B cell (primary cell): ENCODE measurements around the gene MED26. TPM values are rescaled to one million over a fixed set of nuclear protein-coding genes. Genes with fewer than 3 reads are reported as not detected.

Experiments
- ATAC-seq: fragments of 200-7000 bp; cut with Tn5 transposase; one replicate; pipeline ENCODE4 v1.10.0; 2021; ENCODE audit warnings: low read depth, mild to moderate bottlenecking, moderate number of reproducible peaks, moderate library complexity
- CTCF ChIA-PET: fragments of 350-600 bp; sonication (Branson Sonifier 250); formaldehyde crosslinking; loops from one replicate; lab custom pipeline; 2021; ENCODE audit warnings: antibody characterized with exemption, inconsistent platforms; lab: Charles Lee
- POLR2A ChIA-PET: fragments of 350-600 bp; sonication (Branson Sonifier 250); formaldehyde crosslinking; loops from one replicate; lab custom pipeline; 2021; ENCODE audit warnings: antibody characterized with exemption; lab: Charles Lee
- DNase-seq: peaks from one replicate; pipeline ENCODE4 v3.0.0; 2013
- H2AFZ ChIP-seq: 2 replicates; pipeline ENCODE4 v1.6.1; 2012; ENCODE audit warnings: mild to moderate bottlenecking, low read depth, low read length; ENCODE audit not compliant: insufficient read depth, poor library complexity, severe bottlenecking
- H3K27ac ChIP-seq, 2 donors: 1 replicate in 1 of 2; 2 replicates in 1 of 2; pipeline ENCODE4 v1.5.1; 2012 to 2013; ENCODE audit warnings: low read length in 2 of 2, mild to moderate bottlenecking in 2 of 2, moderate library complexity in 1 of 2
- H3K27me3 ChIP-seq, 4 experiments: fragments of 200-600 bp in 1 of 4; sonication (generic) in 1 of 4; replicated peaks in 1 of 4; 1 replicate in 2 of 4; 2 replicates in 2 of 4; pipeline versions ENCODE4 v1.6.1 to v1.7.0; 2013 to 2016; ENCODE audit warnings: low read length in 3 of 4, mild to moderate bottlenecking in 2 of 4, mixed read lengths in 1 of 4, moderate library complexity in 1 of 4; ENCODE audit not compliant: insufficient read depth in 4 of 4, control insufficient read depth in 3 of 4; ENCODE audit errors: control extremely low read depth in 1 of 4
- H3K36me3 ChIP-seq, 2 experiments: replicated peaks in 1 of 2; 1 replicate in 1 of 2; 2 replicates in 1 of 2; pipeline versions ENCODE4 v1.6.1 to v1.7.1; 2013; ENCODE audit warnings: low read length in 1 of 2; ENCODE audit not compliant: insufficient read depth in 2 of 2, control insufficient read depth in 1 of 2; ENCODE audit errors: control extremely low read depth in 1 of 2, extremely low read depth in 1 of 2
- H3K4me1 ChIP-seq, 2 donors: fragments of 200-600 bp in 1 of 2; sonication (generic) in 1 of 2; 1 replicate in 1 of 2; 2 replicates in 1 of 2; pipeline versions ENCODE4 v1.5.1 to v1.6.1; 2013 to 2017; ENCODE audit warnings: low read length in 2 of 2; ENCODE audit not compliant: control insufficient read depth in 2 of 2, insufficient read depth in 2 of 2
- H3K4me2 ChIP-seq: replicated peaks from 2 replicates; pipeline ENCODE3; 2012; ENCODE audit warnings: mild to moderate bottlenecking, low read depth, low read length; ENCODE audit not compliant: poor library complexity, severe bottlenecking
- H3K4me3 ChIP-seq, 5 experiments: fragments of 200-600 bp in 1 of 5; sonication (generic) in 1 of 5; 1 replicate in 3 of 5; 2 replicates in 2 of 5; pipeline versions ENCODE4 v1.5.1 to v1.7.0; 2011 to 2016; ENCODE audit warnings: low read length in 4 of 5, mild to moderate bottlenecking in 4 of 5, low read depth in 2 of 5, control low read depth in 1 of 5, moderate library complexity in 1 of 5; ENCODE audit not compliant: insufficient read depth in 1 of 5; ENCODE audit errors: control extremely low read depth in 1 of 5, extremely low read depth in 1 of 5
- H3K79me2 ChIP-seq: fragments of 200-600 bp; sonication (generic); one replicate; pipeline ENCODE4 v1.6.0; 2016; ENCODE audit warnings: low read length; ENCODE audit not compliant: control insufficient read depth, insufficient read depth
- H3K9ac ChIP-seq: fragments of 200-600 bp; sonication (generic); 2 replicates; pipeline ENCODE4 v1.6.1; 2017; ENCODE audit warnings: mild to moderate bottlenecking, low read length, moderate library complexity
- H3K9me3 ChIP-seq, 3 donors: one replicate each; pipeline versions ENCODE4 v1.6.1 to v1.7.1; 2013; ENCODE audit warnings: low read length in 2 of 3; ENCODE audit not compliant: control insufficient read depth in 2 of 3, insufficient read depth in 1 of 3; ENCODE audit errors: control extremely low read depth in 1 of 3
- H4K20me1 ChIP-seq: 2 replicates; pipeline ENCODE4 v1.6.0; 2012; ENCODE audit warnings: mild to moderate bottlenecking, low read length; ENCODE audit not compliant: insufficient read depth, control insufficient read depth, poor library complexity, severe bottlenecking
- H3K27ac Mint-ChIP-seq: one replicate; pipeline ENCODE4 v1.8.0; 2021; ENCODE audit warnings: mixed read lengths
- H3K27me3 Mint-ChIP-seq: one replicate; pipeline ENCODE4 v1.8.0; 2021; ENCODE audit warnings: mixed read lengths
- H3K4me1 Mint-ChIP-seq: one replicate; pipeline ENCODE4 v1.8.0; 2021; ENCODE audit warnings: mixed read lengths
- H3K4me3 Mint-ChIP-seq: one replicate; pipeline ENCODE4 v1.8.0; 2021; ENCODE audit warnings: mixed read lengths
- H3K9me3 Mint-ChIP-seq: one replicate; pipeline ENCODE4 v1.8.0; 2022; ENCODE audit warnings: mixed read lengths; ENCODE audit not compliant: insufficient read depth
- CTCF ChIP-seq: fragments of 200-600 bp; IDR thresholded peaks from one replicate; pipeline ENCODE4 v1.8.0; 2022; ENCODE audit warnings: antibody characterized with exemption, mild to moderate bottlenecking
- EZH2 ChIP-seq: IDR thresholded peaks from 2 replicates; pipeline ENCODE4 v1.6.1; 2012; ENCODE audit warnings: borderline replicate concordance, low read depth, mild to moderate bottlenecking, moderate library complexity, low read length; ENCODE audit not compliant: insufficient read depth, poor library complexity, severe bottlenecking
- WGBS: methylation state at CpG from one replicate; pipeline ENCODE4 v1.1.5; 2013; ENCODE audit warnings: missing lambda C conversion rate; ENCODE audit not compliant: insufficient coverage; 5-methylcytosine and 5-hydroxymethylcytosine counted together
- intact Hi-C: fragments of 100-400 bp; cut with micrococcal nuclease; formaldehyde crosslinking; loops from one replicate; pipeline ENCODE4 v1.10.0; 2022
- polyA plus RNA-seq: library from polyadenylated mRNA; depleted of rRNA; stranded (reverse); fragments of >200 nt; gene quantifications from 2 replicates; pipeline ENCODE4 v1.2.3, GENCODE V29; 2012
- total RNA-seq, 2 donors: library from RNA; stranded (reverse); fragments of 120-200 nt in 1 of 2; gene quantifications; 1 replicate in 1 of 2; 2 replicates in 1 of 2; pipeline versions ENCODE4 v1.2.3 to v1.2.4, GENCODE V29; 2013 to 2022

Gene MED26
- total and polyA plus RNA-seq, 2 donors (not counting 1 experiment from before 2014, with no cell fraction given): 15.6 to 33.6 TPM

- TF ChIP-seq CTCF: no peak
- no peak for TF ChIP-seq EZH2
- Mint-ChIP-seq H3K4me1 (peaks cover 68% of the 10 kb centered on the region), H3K27ac (no peak overlapping the region), H3K9me3 (no peaks in the 10 kb centered on the region), H3K27me3 (no peaks in the 10 kb centered on the region), H3K4me3 (no peak overlapping the region)
- Histone ChIP-seq H3K79me2 (peaks cover 100% of the 10 kb centered on the region), H2AFZ (no peak overlapping the region), H3K9me3 (peaks cover 0 to 5% (median 0%) of the 10 kb centered on the region in 3 donors), H3K27me3 (no peaks in the 10 kb centered on the region), H3K9ac (no peak overlapping the region), H3K36me3 (peaks cover 0 to 6% of the 10 kb centered on the region in 2 experiments), H3K4me1 (peaks cover 10 to 41% of the 10 kb centered on the region in 2 donors), H3K27ac (no peak overlapping the region), H3K4me2 (no peak overlapping the region), H4K20me1 (peaks cover 98% of the 10 kb centered on the region), H3K4me3 (no peak overlapping the region)
- ChIA-PET POLR2A (interaction anchor here (1.2 kb wide), 1 partner anchor 13 kb away, joined by 6 read pairs; no protein-coding TSS in a partner anchor), CTCF (no interaction called here)
- WGBS: 94% methylated on average over 5 of the region's 5 CpGs
- DNase-seq: no peak
- intact Hi-C loops: no loop called here
- ATAC-seq: no peak
Measured at GRCh38 chr19:16600824-16601223, 27.2 kb downstream of the MED26 start.

- WGBS: 81% methylated on average over 6 of the region's 6 CpGs
- peaks cover 68% of the 10 kb centered on the region for H3K4me1 Mint-ChIP-seq
- H3K27ac ChIP-seq: peak overlapping the region in 1 of 2 donors; percentile 33
- ChIA-PET CTCF (no interaction called here), POLR2A (interaction anchor here (1.2 kb wide), 1 partner anchor 12 kb away, joined by 6 read pairs; no protein-coding TSS in a partner anchor)
- no peaks in the 10 kb centered on the region for H3K27me3 ChIP-seq
- peaks cover 0 to 5% (median 0%) of the 10 kb centered on the region in 3 donors for H3K9me3 ChIP-seq
- H3K4me1 ChIP-seq: peaks cover 9 to 40% of the 10 kb centered on the region in 2 donors
- H2AFZ ChIP-seq: no peak overlapping the region
- no peak overlapping the region for H3K4me2 ChIP-seq
- H4K20me1 ChIP-seq: peaks cover 97% of the 10 kb centered on the region
- H3K9ac ChIP-seq: no peak overlapping the region
- peaks cover 100% of the 10 kb centered on the region for H3K79me2 ChIP-seq
- H3K9me3 Mint-ChIP-seq: no peaks in the 10 kb centered on the region
- TF ChIP-seq CTCF (no peak), EZH2 (no peak)
- DNase-seq (no peak), ATAC-seq (peak; percentile 52)
- H3K4me3 ChIP-seq: no peak overlapping the region
- H3K27ac Mint-ChIP-seq: peak overlapping the region; percentile 53
- intact Hi-C loops: no loop called here
- peaks cover 0 to 4% of the 10 kb centered on the region in 2 experiments for H3K36me3 ChIP-seq
- H3K4me3 Mint-ChIP-seq: no peak overlapping the region
- no peaks in the 10 kb centered on the region for H3K27me3 Mint-ChIP-seq
Measured at GRCh38 chr19:16599655-16600346, 28.2 kb downstream of the MED26 start.
